HG02798 (cell line): ENCODE data around the gene ATP1B2.
"Not testable (repeated sequence)": the region's sequence is repeated elsewhere in the genome, so short reads cannot be mapped to it uniquely, and the experiment has no call there.

Experiments
- ATAC-seq: cut with Tn5 transposase; IDR thresholded peaks from one replicate; pipeline ENCODE4 v1.9.1; 2021; ENCODE audit warnings: mild to moderate bottlenecking; ENCODE audit not compliant: unreplicated experiment, poor library complexity

The ATP1B2 gene, protein sequence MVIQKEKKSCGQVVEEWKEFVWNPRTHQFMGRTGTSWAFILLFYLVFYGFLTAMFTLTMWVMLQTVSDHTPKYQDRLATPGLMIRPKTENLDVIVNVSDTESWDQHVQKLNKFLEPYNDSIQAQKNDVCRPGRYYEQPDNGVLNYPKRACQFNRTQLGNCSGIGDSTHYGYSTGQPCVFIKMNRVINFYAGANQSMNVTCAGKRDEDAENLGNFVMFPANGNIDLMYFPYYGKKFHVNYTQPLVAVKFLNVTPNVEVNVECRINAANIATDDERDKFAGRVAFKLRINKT

DNA sequence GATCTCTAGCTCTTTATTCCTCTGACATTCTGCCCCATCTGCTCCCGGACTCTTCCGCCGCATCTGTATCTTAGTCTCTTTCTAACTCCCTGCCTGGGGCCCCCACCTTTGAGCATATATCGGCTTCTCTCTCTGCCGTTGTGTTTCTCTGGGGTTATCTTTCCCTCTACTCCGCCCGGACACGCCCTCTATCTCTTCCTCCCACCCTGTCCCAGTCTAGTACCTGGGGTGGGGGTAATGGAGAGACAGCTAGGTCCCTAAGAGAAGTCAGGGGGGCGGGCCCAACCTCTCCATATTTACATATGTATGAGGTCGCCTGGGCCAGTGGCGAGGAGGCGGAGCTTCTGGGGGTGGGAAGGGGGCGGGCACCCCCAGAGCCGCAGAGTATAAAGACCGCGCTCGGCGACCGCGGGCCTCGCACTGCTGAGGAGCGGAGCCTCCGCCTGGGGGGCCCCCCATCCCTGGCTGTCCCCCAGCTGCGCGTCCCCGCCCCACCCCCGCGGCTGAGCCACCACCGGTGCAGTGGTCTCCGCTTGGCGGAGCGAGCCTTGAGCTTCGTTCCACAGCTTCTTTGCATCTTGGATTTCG, at the start of gene ATP1B2:
Gene ATP1B2 (plus strand): TSS at position 418 of the 588 bp plus-strand sequence. CDS start 593 bp downstream, outside the sequence.
- ATAC-seq: peak; percentile 58

DNA sequence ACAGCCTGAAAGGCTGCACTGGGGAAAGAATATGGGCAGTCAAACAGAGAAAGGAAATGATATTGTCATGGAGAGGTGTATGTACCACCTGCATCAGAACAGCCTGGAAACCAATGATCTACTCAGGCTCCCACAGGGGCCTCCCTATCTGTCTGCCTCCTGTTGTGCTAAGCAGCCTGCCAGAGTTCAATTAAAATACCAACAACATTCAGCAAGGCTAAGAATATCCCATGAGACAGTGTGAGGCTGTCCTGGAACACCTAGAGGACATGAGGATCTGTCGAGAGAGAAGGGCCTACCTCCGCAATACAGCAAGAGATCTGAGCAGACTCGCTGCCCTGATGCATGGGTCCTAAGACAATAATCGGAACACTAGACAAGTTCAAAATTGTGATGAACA, 44.4 kb upstream of the ATP1B2 start:
- no peak for ATAC-seq

GRCh38 chr17:7610641-7611040, 40.1 kb upstream of the ATP1B2 start:
- no peak for ATAC-seq

- no peak for ATAC-seq
Observed at GRCh38 chr17:7611635-7612293, 39.0 kb upstream of the ATP1B2 start.

DNA sequence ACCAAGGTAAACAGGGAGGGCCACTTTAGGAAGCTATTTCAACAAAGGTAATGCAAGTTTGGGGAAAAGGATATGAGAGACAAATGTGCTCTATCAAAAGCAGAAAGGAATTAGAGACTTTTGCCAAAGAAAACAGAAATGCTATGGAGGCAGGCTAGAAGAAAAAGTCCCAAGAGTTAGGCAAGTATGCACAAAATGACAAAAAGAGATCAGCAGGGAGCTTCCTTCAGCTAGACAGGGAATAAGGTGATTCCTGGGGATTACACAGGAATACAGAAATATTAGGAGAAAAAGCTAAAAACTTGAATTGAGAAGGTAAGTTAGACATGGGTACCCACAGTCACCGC, 38.5 kb upstream of the ATP1B2 start:
- ATAC-seq: no peak

DNA sequence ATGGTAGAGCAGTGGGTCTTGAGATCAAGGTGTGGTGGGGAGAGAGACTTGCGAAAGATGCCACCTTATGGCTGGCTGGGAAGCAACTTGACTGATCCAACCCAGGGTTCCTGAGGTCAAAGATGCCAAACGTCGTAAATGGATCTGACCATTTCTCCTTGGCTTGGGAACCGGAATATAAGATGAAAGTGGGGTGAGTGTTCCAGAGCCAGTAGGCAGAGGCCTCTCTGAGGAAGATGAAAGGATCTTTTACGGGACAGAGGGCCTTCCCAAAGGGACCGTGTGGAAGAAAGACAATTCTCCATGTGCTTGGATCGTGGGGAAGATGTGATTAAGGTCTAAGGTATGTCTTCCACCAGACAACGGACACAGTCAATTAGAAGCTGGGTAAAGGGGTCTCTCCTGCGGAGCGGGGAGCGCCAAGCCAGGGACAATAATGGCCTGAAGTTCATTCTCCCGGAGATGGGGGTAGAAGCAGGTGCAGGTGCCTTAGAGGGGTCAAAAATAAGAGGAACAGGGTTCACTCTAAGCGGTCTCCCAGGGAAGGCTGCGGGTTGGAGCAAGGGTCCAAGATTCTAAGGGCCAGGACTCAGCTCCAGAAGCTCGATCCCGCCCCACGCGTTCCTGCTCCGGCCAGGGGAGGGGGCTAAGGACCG, 36.8 kb upstream of the ATP1B2 start:
- ATAC-seq: no peak

DNA sequence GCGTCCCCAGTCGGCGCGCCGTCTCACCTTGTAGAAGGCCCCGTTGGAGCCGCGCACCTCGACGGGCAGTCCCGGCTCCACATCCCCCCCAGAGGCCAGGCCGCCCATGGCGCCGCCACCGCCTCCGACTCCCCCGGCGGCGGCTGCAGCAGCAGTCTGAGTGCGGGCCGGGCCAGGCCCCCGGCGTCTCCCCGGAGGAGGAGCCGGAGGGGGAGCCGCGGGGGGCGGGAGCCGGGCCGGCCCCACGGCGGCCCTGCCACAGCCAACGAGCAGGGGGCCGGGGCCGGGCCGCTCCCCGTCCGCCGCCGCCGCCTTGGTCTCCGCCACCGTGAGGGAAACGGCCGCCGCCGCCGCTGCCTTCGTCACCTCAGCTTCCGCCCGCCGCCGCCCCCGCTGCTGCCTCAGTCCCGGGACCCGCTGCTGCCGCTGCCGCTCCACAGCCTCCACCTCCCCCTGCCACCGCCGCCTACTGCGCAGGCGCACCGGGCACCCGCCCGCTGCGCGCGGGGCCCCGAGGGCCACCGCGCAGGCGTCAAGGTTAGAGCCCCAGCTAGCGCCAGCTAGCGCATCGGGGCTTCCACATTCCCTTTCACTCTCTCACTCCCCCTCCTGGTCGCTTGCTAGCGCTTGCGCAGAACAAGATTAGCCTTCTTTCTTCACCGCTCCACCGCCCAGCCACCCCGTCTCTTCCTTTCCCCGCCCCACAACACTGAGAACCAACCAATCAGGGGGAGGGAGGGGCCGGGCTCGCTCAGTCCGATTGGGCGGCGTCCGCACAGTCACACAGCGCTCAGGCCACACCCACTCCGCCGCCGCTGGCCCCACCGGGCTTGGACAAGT, 36.1 kb upstream of the ATP1B2 start, which contains the start of gene FXR2:
Gene FXR2 (minus strand): TSS at position 473 of the 840 bp plus-strand sequence. CDS start 365 bp downstream, at position 108.
- ATAC-seq: peak; percentile 91

DNA sequence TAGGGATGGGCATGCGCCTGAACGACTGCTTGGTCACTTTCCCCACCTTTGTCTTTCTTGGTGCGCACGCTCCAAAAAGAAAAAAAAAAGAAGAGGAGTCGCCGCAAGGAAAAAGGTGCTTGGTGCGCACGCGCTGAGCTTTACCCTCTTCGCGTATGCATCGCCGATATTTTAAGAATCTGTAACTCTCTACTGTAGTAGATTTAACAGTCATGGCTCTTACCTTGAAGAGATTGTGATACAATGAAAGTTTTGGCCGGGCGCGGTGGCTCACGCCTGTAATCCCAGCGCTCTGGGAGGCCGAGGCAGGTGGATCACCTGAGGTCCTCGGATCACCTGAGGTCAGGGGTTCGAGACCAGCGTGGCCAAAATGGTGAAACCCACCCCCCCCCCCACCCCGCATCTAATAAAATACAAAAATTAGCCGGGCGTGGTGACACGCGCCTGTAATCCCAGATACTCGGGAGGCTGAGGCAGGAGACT, 35.4 kb upstream of the ATP1B2 start:
- no peak for ATAC-seq

DNA sequence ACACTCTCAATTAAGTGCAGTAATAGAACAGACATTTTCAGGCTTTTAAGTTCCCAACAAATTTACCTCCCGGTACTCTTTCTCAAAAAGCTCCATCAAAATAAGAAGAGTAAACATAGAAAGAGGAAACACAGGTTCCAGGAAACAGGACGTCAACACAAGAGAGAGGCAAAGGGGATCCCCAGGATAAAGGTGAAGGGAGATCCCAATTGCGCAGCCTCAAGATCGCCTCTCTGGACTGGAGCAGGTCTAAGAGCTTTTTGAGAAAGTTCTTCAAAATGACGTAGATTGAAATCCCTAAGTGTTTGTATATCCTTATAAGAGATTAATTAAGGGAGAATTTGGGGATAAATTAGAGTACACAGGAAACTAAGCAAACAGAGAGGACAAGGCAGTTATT, 32.1 kb upstream of the ATP1B2 start:
- ATAC-seq: no peak

- no peak for ATAC-seq
Observed at GRCh38 chr17:7620835-7621234, 29.9 kb upstream of the ATP1B2 start.

GRCh38 chr17:7623661-7624060, 27.1 kb upstream of the ATP1B2 start:
- no peak for ATAC-seq

DNA sequence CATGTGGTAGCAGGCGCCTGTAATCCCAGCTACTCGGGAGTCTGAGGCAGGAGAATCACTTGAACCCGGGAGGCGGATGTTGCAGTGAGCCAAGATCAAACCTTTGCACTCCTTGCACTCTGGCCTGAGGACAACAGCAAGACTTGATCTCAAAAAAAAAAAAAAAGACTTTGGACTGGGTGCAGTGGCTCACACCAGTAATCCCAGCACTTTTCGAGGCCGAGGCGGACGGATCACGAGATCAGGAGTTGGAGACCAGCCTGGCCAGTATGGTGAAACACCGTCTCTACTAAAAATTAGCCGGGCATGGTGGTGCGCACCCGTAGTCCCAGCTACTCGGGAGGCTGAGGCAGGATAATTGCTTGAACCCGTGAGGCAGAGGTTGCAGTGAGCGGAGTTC, 25.0 kb upstream of the ATP1B2 start:
- not testable (repeated sequence) for ATAC-seq

- ATAC-seq: no peak
Observed at GRCh38 chr17:7626307-7626706, 24.4 kb upstream of the ATP1B2 start.

- no peak for ATAC-seq
Observed at GRCh38 chr17:7626956-7627249, 23.8 kb upstream of the ATP1B2 start.

DNA sequence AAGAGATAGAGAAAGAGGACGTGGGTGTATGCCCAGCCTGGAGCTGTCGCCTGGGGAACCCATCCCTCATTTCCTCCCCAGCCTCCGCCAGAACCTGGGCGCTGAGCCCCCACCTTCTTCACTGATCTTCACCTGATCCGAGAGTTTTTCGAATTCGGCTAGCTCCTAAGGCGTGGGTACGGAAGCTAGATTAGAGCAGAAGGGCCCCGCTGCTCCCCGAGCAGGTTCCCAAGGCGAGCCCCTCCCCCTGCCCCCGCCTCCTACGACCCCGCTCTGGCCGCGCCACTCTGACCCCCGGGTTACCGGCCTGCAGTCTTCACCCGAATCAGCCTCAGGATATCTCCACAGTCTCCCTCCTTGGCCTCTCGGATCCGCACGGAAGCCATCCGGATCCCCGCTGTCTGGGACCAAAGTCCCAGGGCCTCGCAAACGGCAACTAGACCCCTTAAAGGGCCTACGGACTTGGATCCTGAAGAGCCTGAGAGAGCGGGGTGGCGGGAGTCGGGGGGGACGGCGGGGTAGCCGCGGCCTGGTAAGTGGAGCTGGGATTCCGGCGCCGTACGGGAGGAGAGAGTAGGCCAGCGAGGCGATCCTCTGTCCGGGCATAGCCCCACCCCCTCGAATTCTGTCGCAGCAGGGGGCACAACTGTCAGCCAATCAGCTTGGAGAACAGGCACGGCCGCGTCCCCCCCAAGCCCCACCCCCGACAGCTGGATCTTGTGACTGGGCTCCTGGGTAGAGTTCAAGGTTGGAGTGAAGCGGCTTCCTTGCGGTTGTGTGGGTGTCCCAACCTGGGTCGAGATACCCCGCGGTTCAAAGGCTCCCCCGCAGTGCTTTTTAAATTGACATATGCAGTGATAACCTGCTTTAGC, 23.2 kb upstream of the ATP1B2 start, which contains the start of gene SAT2:
Gene SAT2 (minus strand): TSS at position 572 of the 872 bp plus-strand sequence. CDS start 186 bp downstream, at position 386.
- ATAC-seq: peak; percentile 90

GRCh38 chr17:7629939-7630571, 20.7 kb upstream of the ATP1B2 start, which contains the start of gene SHBG:
TSS of gene SHBG (plus strand) at chr17:7630135. CDS start at chr17:7630173, 38 bp downstream.
- ATAC-seq: no peak

GRCh38 chr17:7631398-7632380, 19.0 kb upstream of the ATP1B2 start:
- no peak for ATAC-seq
